GM18951 (cell line): ENCODE data around the gene FPR1.
"Not testable (repeated sequence)": the region's sequence is repeated elsewhere in the genome, so short reads cannot be mapped to it uniquely, and the experiment has no call there.

Experiments used
- POLR2A ChIP-seq: IDR thresholded peaks from 4 replicates; pipeline ENCODE4 v1.6.1; 2011; ENCODE audit warnings: mild to moderate bottlenecking; ENCODE audit not compliant: insufficient read length, insufficient read depth; ENCODE audit errors: extremely low read depth
- in situ Hi-C: fragments of 300-500 bp; cut with MboI; formaldehyde crosslinking; loops from one replicate; pipeline ENCODE4 v1.12.0; 2022; ENCODE audit warnings: low sequenced_read_pairs, mixed read lengths, inconsistent platforms; ENCODE audit not compliant: unreplicated experiment

The FPR1 gene

DNA sequence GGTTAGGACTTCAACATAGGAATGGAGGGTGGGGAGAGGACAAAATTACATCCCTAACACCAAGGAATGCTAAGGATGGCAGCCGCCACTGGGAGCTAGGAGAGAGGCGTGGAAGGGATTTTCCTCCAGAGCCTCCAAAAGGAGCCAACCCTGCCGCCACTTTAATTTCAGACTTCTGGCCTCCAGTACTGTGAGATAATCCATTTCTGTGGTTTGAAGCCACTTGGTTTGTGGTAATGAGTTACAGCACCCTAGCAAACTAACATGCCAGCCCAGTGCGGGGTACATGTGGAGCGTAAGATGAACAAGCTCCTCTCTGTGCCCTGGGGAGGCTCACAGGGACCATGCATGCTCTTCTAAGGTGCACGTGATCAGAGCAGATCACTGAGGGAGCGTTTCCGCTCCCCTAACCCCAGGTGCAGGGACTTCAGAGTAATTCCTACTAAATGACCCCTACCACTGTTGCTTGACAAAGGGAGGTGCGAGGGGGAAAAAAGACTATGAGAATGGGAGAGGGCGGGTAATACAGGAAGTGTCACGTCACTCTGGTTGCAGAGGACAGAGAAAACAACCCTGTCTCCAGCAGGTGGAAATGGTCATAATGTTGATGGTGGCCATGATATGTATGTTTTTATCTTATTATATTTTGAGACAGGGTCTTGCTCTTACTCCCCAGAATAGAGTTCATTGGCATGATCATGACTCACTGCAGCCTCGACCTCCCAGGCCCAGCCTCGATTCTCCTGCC, 12.0 kb downstream of the FPR1 start:
- no peak for TF ChIP-seq POLR2A
- in situ Hi-C loops = no loop called here

DNA sequence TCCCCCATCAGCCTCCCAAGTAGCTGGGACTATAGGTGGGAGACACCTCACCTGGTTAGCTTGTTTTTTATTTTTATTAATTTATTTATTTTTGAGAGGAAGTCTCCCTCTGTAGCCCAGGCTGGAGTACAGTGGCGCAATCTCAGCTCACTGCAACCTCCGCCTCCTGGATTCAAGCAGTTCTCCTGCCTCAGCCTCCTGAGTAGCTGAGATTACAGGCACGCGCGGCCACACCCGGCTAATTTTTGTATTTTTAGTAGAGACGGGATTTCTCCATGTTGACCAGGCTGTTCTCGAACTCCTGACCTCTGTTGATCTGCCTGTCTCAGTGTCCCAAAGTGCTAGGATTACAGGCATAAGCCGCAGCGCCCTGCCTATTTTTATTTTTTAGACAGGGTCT, 13.2 kb downstream of the FPR1 start:
- in situ Hi-C loops = not testable (repeated sequence)

- no peak for TF ChIP-seq POLR2A
- in situ Hi-C loops = no loop called here
These were observed 13.8 kb downstream of the FPR1 start for GRCh38 chr19:51737924-51738323.

GRCh38 chr19:51737389-51737788, 14.3 kb downstream of the FPR1 start:
- in situ Hi-C loops = no loop called here
- TF ChIP-seq POLR2A = no peak

DNA sequence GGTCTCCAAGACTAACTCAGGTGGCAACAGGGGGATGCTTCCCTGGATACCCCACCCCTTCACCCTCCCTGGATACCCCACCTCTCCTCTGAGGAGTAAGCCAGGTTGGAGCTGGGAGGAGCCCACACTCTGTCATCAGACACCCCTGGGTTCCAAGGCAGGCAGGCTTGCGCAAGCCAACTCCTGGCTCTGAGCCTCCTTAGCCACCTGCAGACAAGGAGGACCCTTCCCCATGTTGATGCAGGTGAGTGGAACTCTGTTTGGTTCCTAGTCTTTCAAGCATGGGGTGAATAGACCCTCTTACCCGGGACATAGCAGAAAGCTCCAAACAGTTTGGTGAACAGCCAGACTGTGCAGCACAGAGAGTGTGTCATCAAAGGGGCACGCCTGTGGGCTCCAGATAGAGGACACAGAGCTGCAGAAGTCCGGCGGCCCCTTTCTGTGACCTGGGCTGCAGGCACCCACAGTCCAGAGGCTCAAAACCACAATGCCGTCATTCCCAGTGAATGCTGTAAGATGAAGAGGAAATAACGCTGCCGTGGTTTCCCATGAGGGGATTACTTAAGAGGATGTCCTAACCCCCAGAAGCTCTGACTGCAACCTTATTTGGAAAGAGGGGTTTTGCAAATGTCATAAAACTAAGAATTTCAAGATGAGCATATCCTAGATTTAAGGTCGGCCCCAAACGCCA, 15.8 kb downstream of the FPR1 start:
- no peak for TF ChIP-seq POLR2A
- in situ Hi-C loops = no loop called here

- in situ Hi-C loops = no loop called here
- TF ChIP-seq POLR2A = no peak
These were observed 17.7 kb downstream of the FPR1 start for GRCh38 chr19:51733742-51734522.

- in situ Hi-C loops = no loop called here
- TF ChIP-seq POLR2A = no peak
These were observed 21.9 kb downstream of the FPR1 start for GRCh38 chr19:51729781-51730180.

DNA sequence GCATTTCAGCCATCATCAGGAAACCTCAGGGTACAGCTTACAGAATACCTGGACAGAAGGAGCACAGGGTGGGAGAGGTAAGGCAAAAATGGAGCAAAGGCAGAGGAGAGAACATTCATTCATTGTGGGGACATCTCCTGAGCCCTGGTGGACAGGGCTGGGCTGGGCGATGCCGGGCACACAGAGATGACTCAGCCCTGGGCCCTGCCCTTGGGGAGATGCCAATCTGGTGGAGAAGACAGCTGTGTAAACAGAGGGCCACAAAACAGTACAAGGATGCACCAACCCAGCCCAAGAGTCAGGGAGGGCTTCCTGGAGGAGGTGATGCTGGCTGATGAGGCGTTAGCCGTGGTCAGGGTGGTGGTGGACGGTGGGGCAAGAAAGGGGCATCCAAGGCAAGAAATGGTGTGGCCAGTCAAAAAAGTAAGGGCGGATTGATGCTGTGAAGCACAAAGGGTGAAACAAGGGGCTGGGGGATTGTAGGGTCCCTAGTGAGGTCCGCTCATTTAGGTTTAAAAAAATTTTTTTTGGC, 24.3 kb downstream of the FPR1 start:
- no peak for TF ChIP-seq POLR2A
- in situ Hi-C loops = no loop called here

- TF ChIP-seq POLR2A = no peak
- in situ Hi-C loops = no loop called here
These were observed 25.6 kb downstream of the FPR1 start for GRCh38 chr19:51726049-51726448.

DNA sequence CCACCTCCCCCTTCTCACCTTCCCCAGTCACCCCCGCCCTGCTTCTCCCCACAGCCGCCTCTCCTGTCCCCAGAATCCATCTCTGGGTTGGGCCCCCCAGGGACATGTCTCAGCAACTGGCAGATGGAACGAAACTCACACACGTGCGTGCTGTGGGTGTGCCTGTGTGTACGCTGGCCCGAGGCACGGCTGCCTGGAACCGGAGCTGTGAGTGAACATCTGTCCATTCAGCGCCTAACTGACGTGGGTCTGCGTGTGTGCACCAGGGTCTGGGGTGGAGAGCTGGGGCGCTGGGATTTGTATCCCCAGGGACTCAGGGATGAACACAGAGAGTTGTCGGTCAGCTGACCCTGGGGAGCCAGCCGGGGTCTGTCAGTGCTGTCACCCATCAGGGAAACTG, 27.1 kb downstream of the FPR1 start:
- TF ChIP-seq POLR2A = no peak
- in situ Hi-C loops = no loop called here

GRCh38 chr19:51722492-51722891, 29.2 kb downstream of the FPR1 start:
- in situ Hi-C loops = no loop called here
- no peak for TF ChIP-seq POLR2A

- in situ Hi-C loops = no loop called here
- TF ChIP-seq POLR2A = no peak
These were observed 29.8 kb downstream of the FPR1 start for GRCh38 chr19:51721905-51722304.

- TF ChIP-seq POLR2A = no peak
- in situ Hi-C loops = no loop called here
These were observed 32.3 kb downstream of the FPR1 start for GRCh38 chr19:51719251-51719988.

DNA sequence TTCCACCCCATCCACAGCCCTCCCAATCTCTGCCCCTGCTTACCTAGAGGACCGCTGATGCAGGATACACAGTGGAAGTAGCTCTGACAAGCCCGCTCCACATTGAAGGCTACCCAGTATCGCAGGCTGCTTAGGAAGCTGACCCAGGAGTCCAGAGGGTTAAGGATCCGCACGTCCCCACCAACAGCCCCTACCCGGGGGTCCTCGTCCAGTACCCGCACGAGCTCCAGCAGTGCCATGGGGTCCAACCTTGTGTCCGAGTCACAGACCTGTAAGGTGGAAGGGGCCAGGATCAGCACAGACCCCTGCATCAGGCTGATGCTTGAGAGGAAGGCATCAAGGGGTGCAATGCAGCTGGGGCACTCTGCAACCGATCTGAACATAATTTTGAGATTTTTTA, 34.8 kb downstream of the FPR1 start:
- in situ Hi-C loops = no loop called here

More for the DNA sequence above, 34.8 kb downstream of the FPR1 start:
- TF ChIP-seq POLR2A = no peak
